ENCODE data around the gene GAL3ST2.
A peak's percentile ranks its signal among the peaks of the same experiment; 100 is the strongest.
"Not testable (repeated sequence)": the region's sequence is repeated elsewhere in the genome, so short reads cannot be mapped to it uniquely, and the experiment has no call there.

GAL3ST2 gene

GRCh38 chr2:241732513-241733186 is 44.0 kb upstream of the GAL3ST2 start:
- in situ Hi-C loops (cut with HindIII; ENCODE audit: low pct_ligation_motif_present, low sequenced_read_pairs); H3K27ac ChIP-seq; H3K4me3 ChIP-seq (ENCODE audit: low read depth, low read length); H3K27me3 ChIP-seq (replicated peaks); H3K36me3 ChIP-seq (replicated peaks): not testable (repeated sequence)
- DNase-seq: peak; percentile 65
- peak; percentile 40 for TF ChIP-seq CTCF (IDR thresholded peaks at IDR 0.05; ENCODE audit: low read depth, low read length, missing control alignments)

- Histone ChIP-seq H3K4me3 (ENCODE audit: low read depth, low read length) (peak overlapping the region; percentile 44), H3K27me3 (replicated peaks) (no peaks in the 10 kb centered on the region), H3K27ac (no peak overlapping the region), H3K36me3 (replicated peaks) (no peaks in the 10 kb centered on the region)
- in situ Hi-C loops (cut with HindIII; ENCODE audit: low pct_ligation_motif_present, low sequenced_read_pairs): no loop called here
- TF ChIP-seq CTCF (IDR thresholded peaks at IDR 0.05; ENCODE audit: low read depth, low read length, missing control alignments): peak; percentile 15
- DNase-seq: no peak
These were observed 43.0 kb upstream of the GAL3ST2 start for GRCh38 chr2:241733391-241734207.

- no peak for TF ChIP-seq CTCF (IDR thresholded peaks at IDR 0.05; ENCODE audit: low read depth, low read length, missing control alignments)
- H3K36me3 ChIP-seq (replicated peaks): no peaks in the 10 kb centered on the region
- no peaks in the 10 kb centered on the region for H3K27me3 ChIP-seq (replicated peaks)
- DNase-seq: no peak
- H3K27ac ChIP-seq: no peak overlapping the region
- in situ Hi-C loops (cut with HindIII; ENCODE audit: low pct_ligation_motif_present, low sequenced_read_pairs): no loop called here
- peak overlapping the region; percentile 44 for H3K4me3 ChIP-seq (ENCODE audit: low read depth, low read length)
These were observed 42.5 kb upstream of the GAL3ST2 start for GRCh38 chr2:241734208-241734466.

GRCh38 chr2:241734467-241735208 is 42.0 kb upstream of the GAL3ST2 start, which contains the start of gene D2HGDH:
D2HGDH (plus strand) TSS chr2:241734630; CDS start chr2:241735225, 595 bp downstream.
- in situ Hi-C loops (cut with HindIII; ENCODE audit: low pct_ligation_motif_present, low sequenced_read_pairs): no loop called here
- Histone ChIP-seq H3K36me3 (replicated peaks) (no peaks in the 10 kb centered on the region), H3K4me3 (ENCODE audit: low read depth, low read length) (peak within 1 kb of the TSS; percentile 75), H3K27ac (peak within 1 kb of the TSS; percentile 85), H3K27me3 (replicated peaks) (no peaks in the 10 kb centered on the region)
- no peak for TF ChIP-seq CTCF (IDR thresholded peaks at IDR 0.05; ENCODE audit: low read depth, low read length, missing control alignments)
- peak; percentile 73 for DNase-seq

GRCh38 chr2:241736111-241736510 is 40.5 kb upstream of the GAL3ST2 start:
- DNase-seq: no peak

More at GRCh38 chr2:241736111-241736510, 40.5 kb upstream of the GAL3ST2 start:
- Histone ChIP-seq H3K27ac (no peak overlapping the region), H3K36me3 (replicated peaks) (no peaks in the 10 kb centered on the region), H3K4me3 (ENCODE audit: low read depth, low read length) (no peak overlapping the region), H3K27me3 (replicated peaks) (no peaks in the 10 kb centered on the region)
- TF ChIP-seq CTCF (IDR thresholded peaks at IDR 0.05; ENCODE audit: low read depth, low read length, missing control alignments): no peak
- in situ Hi-C loops (cut with HindIII; ENCODE audit: low pct_ligation_motif_present, low sequenced_read_pairs): no loop called here
